Esophagus squamous epithelium (tissue), 4 donors: ENCODE data around the gene BICRAL.

Experiments
- CTCF ChIP-seq, 6 experiments: fragments of 450-650 bp in 4 of 6; fragments of 200-600 bp in 2 of 6; sonication (generic) in 2 of 6; IDR thresholded peaks; one replicate each; pipeline ENCODE4 v1.5.1; 2016 to 2019; ENCODE audit warnings: antibody characterized with exemption in 6 of 6, mild to moderate bottlenecking in 4 of 6, moderate library complexity in 4 of 6
- POLR2A ChIP-seq, 4 donors: fragments of 450-650 bp; IDR thresholded peaks; one replicate each; pipeline ENCODE4 v1.6.1; 2017; ENCODE audit warnings: antibody characterized with exemption in 4 of 4, mild to moderate bottlenecking in 4 of 4, moderate library complexity in 3 of 4

GRCh38 chr6:42846505-42846904 lies 64.7 kb downstream of the BICRAL start:
- TF ChIP-seq CTCF (IDR thresholded peaks at IDR 0.05): no peak
- no peak for TF ChIP-seq POLR2A (IDR thresholded peaks at IDR 0.05)
